Esophagus squamous epithelium (tissue), 5 donors: ENCODE measurements around the gene ODAD3. TPM values are rescaled to one million over a fixed set of nuclear protein-coding genes. Genes with fewer than 3 reads are reported as not detected.

Experiments
- DNase-seq: peaks from one replicate; lab custom pipeline; 2025; lab: John Stamatoyannopoulos, UW
- H3K27ac ChIP-seq, 4 donors: fragments of 200-600 bp; sonication (generic); one replicate each; pipeline ENCODE4 v1.5.1; 2016 to 2019; ENCODE audit warnings: mild to moderate bottlenecking in 1 of 4
- H3K27me3 ChIP-seq, 4 donors: fragments of 200-600 bp; sonication (generic); 1 replicate in 3 of 4; 2 replicates in 1 of 4; pipeline versions ENCODE4 v1.5.1 to v1.6.0; 2017 to 2021; ENCODE audit warnings: antibody characterized with exemption in 1 of 4
- H3K36me3 ChIP-seq, 3 donors: fragments of 200-600 bp; sonication (generic); one replicate each; pipeline ENCODE4 v1.5.1; 2016 to 2019
- H3K4me1 ChIP-seq, 3 donors: fragments of 200-600 bp; sonication (generic); one replicate each; pipeline ENCODE4 v1.5.1; 2017 to 2019
- H3K4me3 ChIP-seq, 4 donors: fragments of 200-600 bp; sonication (generic); 1 replicate in 3 of 4; 2 replicates in 1 of 4; pipeline ENCODE4 v1.5.1; 2016 to 2019; ENCODE audit warnings: mild to moderate bottlenecking in 2 of 4, moderate library complexity in 1 of 4
- H3K9me3 ChIP-seq, 3 donors: fragments of 200-600 bp; sonication (generic); one replicate each; pipeline ENCODE4 v1.5.1; 2016 to 2019
- POLR2A ChIP-seq, 4 donors: fragments of 450-650 bp; IDR thresholded peaks; one replicate each; pipeline ENCODE4 v1.6.1; 2017; ENCODE audit warnings: antibody characterized with exemption in 4 of 4, mild to moderate bottlenecking in 4 of 4, moderate library complexity in 3 of 4
- WGBS, 2 donors: methylation state at CpG; one replicate each; pipeline ENCODE4 v1.1.5; 2018; 5-methylcytosine and 5-hydroxymethylcytosine counted together
- intact Hi-C: fragments of 100-400 bp; cut with DNase I; formaldehyde crosslinking; loops from one replicate; pipeline ENCODE4 v1.15.0; 2022
- total RNA-seq, 4 donors: library from RNA; depleted of rRNA; stranded (reverse); fragments of >200 nt; gene quantifications; one replicate each; pipeline ENCODE4 v1.1.0, GENCODE V29; 2016
- TF ChIP-seq, protein P1 (sequence below), 6 experiments: fragments of 450-650 bp in 4 of 6; fragments of 200-600 bp in 2 of 6; sonication (generic) in 2 of 6; IDR thresholded peaks; one replicate each; pipeline ENCODE4 v1.5.1; 2016 to 2019; ENCODE audit warnings: antibody characterized with exemption in 6 of 6, mild to moderate bottlenecking in 4 of 6, moderate library complexity in 4 of 6
- donor health status: DM: yes; HTN: yes; CAD: no.

ODAD3 gene
- total RNA-seq, 4 donors from 2014 or later = 0.19 to 8.8 TPM; not detected in 2

DNA sequence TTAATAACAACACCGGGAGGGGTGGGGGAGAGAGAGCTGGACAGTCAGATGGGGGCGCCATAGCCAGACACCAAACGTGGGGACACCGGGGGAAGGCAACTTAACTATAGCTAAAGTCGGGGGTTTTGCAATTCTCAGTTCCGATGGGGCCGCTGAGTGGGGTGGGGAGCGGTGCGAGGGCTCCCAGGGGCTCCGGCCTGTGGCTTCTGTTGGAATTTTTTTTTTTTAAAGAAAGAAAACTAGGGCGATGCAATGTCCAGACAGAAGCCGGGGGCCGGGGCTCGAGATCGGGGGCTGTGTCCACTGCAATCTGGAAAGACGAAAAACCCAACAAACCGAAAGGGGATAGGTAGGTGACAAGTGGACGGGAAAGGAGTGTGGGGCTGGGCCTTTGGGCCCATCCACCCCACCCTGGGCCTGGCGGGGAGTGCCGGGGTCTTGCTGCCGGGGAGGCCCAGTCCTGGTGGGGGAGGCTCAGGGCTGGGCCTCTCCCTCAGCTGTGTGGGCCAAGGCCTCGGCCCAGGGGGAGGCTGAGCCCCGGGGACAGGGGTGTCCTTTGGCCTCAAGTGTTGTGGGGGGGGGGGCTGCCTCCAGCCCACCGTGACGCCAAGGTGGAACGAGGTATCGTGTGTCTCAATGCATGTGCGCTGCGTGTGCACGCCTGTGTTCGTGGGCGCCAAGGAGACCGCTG, 17.8 kb upstream of the ODAD3 start:
- WGBS, 2 donors = 63 to 84% methylated on average over 9 to 20 of the region's 33 CpGs
- H3K9me3 ChIP-seq = no peaks in the 10 kb centered on the region
- H3K4me1 ChIP-seq = peaks cover 0 to 9% (median 3%) of the 10 kb centered on the region in 3 donors
- TF ChIP-seq POLR2A (IDR thresholded peaks at IDR 0.05) = no peak
- TF ChIP-seq, protein P1, sequence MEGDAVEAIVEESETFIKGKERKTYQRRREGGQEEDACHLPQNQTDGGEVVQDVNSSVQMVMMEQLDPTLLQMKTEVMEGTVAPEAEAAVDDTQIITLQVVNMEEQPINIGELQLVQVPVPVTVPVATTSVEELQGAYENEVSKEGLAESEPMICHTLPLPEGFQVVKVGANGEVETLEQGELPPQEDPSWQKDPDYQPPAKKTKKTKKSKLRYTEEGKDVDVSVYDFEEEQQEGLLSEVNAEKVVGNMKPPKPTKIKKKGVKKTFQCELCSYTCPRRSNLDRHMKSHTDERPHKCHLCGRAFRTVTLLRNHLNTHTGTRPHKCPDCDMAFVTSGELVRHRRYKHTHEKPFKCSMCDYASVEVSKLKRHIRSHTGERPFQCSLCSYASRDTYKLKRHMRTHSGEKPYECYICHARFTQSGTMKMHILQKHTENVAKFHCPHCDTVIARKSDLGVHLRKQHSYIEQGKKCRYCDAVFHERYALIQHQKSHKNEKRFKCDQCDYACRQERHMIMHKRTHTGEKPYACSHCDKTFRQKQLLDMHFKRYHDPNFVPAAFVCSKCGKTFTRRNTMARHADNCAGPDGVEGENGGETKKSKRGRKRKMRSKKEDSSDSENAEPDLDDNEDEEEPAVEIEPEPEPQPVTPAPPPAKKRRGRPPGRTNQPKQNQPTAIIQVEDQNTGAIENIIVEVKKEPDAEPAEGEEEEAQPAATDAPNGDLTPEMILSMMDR (IDR thresholded peaks at IDR 0.05) = no peak
- H3K4me3 ChIP-seq = no peak overlapping the region
- intact Hi-C loops = no loop called here
- peaks cover 0 to 14% (median 0%) of the 10 kb centered on the region in 4 donors for H3K27me3 ChIP-seq
- peaks cover 14 to 33% (median 18%) of the 10 kb centered on the region in 3 donors for H3K36me3 ChIP-seq
- no peak for DNase-seq
- no peak overlapping the region for H3K27ac ChIP-seq

DNA sequence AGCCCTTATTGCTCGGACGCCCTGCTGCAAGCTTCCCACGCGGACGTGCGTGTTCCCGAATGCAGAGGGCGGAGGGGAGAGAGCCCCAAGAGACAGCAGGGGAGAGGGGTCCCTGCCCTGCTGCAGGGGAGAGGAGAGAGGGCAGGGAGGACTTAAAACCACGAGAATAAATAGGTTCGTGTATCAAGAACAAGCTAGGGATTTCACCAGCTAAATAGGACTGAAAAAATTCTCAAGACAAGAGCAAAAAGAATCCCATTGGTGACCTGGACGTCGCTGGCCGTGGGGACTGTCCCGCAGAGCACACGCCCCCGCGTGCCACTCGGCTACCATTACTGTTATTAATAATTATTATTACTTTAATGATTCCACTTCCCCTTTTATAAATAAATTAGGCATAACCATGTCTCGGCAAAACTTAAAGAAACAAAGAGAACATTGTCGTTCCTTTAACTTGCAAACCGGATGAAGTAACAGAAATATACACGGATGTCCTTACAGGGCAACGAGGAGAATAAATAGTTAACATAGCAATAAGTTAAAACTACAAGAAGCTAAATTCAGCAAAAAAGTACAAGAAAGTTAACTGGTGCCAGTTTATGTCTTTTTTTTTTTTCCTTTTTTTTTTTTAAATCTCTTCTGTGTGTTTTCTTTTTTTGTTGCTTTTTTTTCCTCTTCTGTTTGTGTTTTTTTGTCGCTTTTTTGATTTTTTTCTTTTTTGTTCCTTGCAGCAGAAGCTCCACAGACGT, 17.1 kb upstream of the ODAD3 start:
- Histone ChIP-seq H3K9me3 (no peaks in the 10 kb centered on the region), H3K27me3 (peaks cover 0 to 12% (median 0%) of the 10 kb centered on the region in 4 donors), H3K4me1 (peaks cover 0 to 9% (median 3%) of the 10 kb centered on the region in 3 donors), H3K27ac (no peak overlapping the region), H3K4me3 (peak overlapping the region in 1 of 4 donors; percentile 2), H3K36me3 (peaks cover 22 to 41% (median 25%) of the 10 kb centered on the region in 3 donors)
- 36 to 46% methylated on average over 19 to 20 of the region's 25 CpGs for WGBS, 2 donors
- TF ChIP-seq, protein P1 (IDR thresholded peaks at IDR 0.05) = no peak
- no peak for TF ChIP-seq POLR2A (IDR thresholded peaks at IDR 0.05)
- intact Hi-C loops = no loop called here
- no peak for DNase-seq

DNA sequence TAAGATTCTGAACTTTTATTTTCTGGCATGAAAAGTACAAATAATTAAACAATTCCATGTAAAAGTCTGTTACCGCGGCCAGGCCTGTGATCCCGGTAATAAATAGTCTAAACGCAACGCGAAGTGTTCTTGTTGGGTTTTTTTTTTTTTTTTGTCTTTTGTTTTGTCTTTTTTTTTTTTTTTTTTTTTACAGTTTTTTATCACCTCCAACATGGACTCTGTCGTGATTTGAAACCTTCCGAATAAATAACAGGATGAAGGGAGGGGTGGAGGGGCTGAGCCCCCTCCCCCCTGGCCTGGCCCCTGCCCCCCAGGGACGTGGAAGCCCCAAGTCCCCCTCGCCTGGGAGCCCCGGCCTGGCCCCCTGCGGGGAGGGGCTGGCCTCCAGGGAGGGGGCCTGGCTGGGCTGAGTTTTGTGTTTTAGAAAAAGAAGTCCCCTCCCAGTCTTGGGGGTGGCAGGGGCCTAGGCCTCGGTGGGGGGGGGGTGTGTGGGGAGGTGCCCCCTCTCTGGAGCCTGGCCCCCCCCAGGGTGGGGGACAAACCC, 16.5 kb upstream of the ODAD3 start:
- peaks cover 0 to 12% (median 0%) of the 10 kb centered on the region in 4 donors for H3K27me3 ChIP-seq
- no peak for TF ChIP-seq POLR2A (IDR thresholded peaks at IDR 0.05)
- TF ChIP-seq, protein P1 (IDR thresholded peaks at IDR 0.05) = no peak
- no peak for DNase-seq
- H3K4me3 ChIP-seq = peak overlapping the region in 1 of 4 donors; percentile 2
- intact Hi-C loops = no loop called here
- WGBS, 2 donors = 27 to 50% methylated on average over 6 to 8 of the region's 13 CpGs
- H3K9me3 ChIP-seq = no peaks in the 10 kb centered on the region
- H3K27ac ChIP-seq = no peak overlapping the region
- H3K36me3 ChIP-seq = peaks cover 25 to 47% (median 31%) of the 10 kb centered on the region in 3 donors
- peaks cover 0 to 9% (median 3%) of the 10 kb centered on the region in 3 donors for H3K4me1 ChIP-seq

DNA sequence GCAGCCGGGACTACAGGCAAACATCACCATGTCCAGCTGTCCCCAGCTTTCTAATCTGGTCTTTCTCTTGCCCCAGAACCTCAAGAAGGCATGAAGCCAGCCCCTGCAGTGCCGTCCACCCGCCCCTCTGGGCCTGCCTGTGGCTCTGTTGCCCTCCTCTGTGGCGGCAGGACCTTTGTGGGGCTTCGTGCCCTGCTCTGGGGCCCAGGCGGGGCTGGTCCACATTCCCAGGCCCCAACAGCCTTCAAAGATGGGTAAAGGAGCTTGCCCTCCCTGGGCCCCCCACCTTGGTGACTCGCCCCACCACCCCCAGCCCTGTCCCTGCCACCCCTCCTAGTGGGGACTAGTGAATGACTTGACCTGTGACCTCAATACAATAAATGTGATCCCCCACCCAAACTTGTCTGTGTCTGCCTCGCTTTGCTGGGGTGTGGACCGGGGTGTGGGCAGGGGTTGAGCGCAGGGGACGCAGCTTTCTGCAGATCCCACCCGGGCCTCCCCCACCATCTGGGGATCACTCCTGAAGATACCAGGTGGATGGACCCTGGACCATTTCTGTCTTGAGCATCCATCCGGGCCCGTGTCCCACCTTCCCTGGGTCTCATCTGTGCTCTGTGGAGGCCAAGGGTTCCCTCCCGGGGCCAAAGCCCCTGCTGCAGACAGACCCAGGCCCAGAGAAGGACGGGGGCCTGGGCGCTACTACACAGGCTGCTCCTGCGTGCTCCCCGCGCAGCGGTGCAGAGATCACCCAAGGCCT, 15.8 kb upstream of the ODAD3 start:
- H3K27ac ChIP-seq = no peak overlapping the region
- peaks cover 30 to 54% (median 37%) of the 10 kb centered on the region in 3 donors for H3K36me3 ChIP-seq
- peaks cover 0 to 12% (median 0%) of the 10 kb centered on the region in 4 donors for H3K27me3 ChIP-seq
- 78 to 93% methylated on average over 5 to 14 of the region's 21 CpGs for WGBS, 2 donors
- intact Hi-C loops = no loop called here
- no peak for DNase-seq
- no peaks in the 10 kb centered on the region for H3K9me3 ChIP-seq
- H3K4me3 ChIP-seq = no peak overlapping the region
- peaks cover 0 to 9% (median 3%) of the 10 kb centered on the region in 3 donors for H3K4me1 ChIP-seq
- TF ChIP-seq POLR2A (IDR thresholded peaks at IDR 0.05) = no peak
- TF ChIP-seq, protein P1 (IDR thresholded peaks at IDR 0.05) = no peak
